ELR (cell line): ENCODE data around the gene LINGO1.

Experiments
- DNase-seq: peaks from one replicate; pipeline ENCODE4 v3.0.0-alpha.2; 2015; ENCODE audit warnings: low read depth

Gene LINGO1

GRCh38 chr15:77656294-77656693, 23.6 kb upstream of the LINGO1 start:
- no peak for DNase-seq

GRCh38 chr15:77654975-77655374, 22.3 kb upstream of the LINGO1 start:
- DNase-seq, result peak; percentile 32

- DNase-seq, result no peak
Observed at GRCh38 chr15:77653832-77654480, 21.2 kb upstream of the LINGO1 start.

GRCh38 chr15:77650265-77650664, 17.6 kb upstream of the LINGO1 start:
- peak; percentile 34 for DNase-seq

- DNase-seq, result no peak
Observed at GRCh38 chr15:77649610-77650009, 16.9 kb upstream of the LINGO1 start.

- DNase-seq, result no peak
Observed at GRCh38 chr15:77649017-77649416, 16.3 kb upstream of the LINGO1 start.

- DNase-seq, result no peak
Observed at GRCh38 chr15:77647961-77648360, 15.2 kb upstream of the LINGO1 start.

- peak; percentile 4 for DNase-seq
Observed at GRCh38 chr15:77646104-77646694, 13.5 kb upstream of the LINGO1 start.

GRCh38 chr15:77645602-77646001, 12.9 kb upstream of the LINGO1 start:
- no peak for DNase-seq

GRCh38 chr15:77644543-77645247, 12.0 kb upstream of the LINGO1 start:
- DNase-seq, result no peak

- DNase-seq, result no peak
Observed at GRCh38 chr15:77643764-77644163, 11.1 kb upstream of the LINGO1 start.

GRCh38 chr15:77642793-77643430, 10.2 kb upstream of the LINGO1 start:
- DNase-seq, result peak; percentile 27

GRCh38 chr15:77641999-77642398, 9.3 kb upstream of the LINGO1 start:
- DNase-seq, result no peak

GRCh38 chr15:77640615-77641014, 7.9 kb upstream of the LINGO1 start:
- DNase-seq, result no peak

- no peak for DNase-seq
Observed at GRCh38 chr15:77639431-77639830, 6.7 kb upstream of the LINGO1 start.

GRCh38 chr15:77637851-77638692, 5.4 kb upstream of the LINGO1 start:
- DNase-seq, result no peak

- DNase-seq, result no peak
Observed at GRCh38 chr15:77636209-77636608, 3.5 kb upstream of the LINGO1 start.

GRCh38 chr15:77634266-77634962, 1.7 kb upstream of the LINGO1 start:
- peak; percentile 59 for DNase-seq

- no peak for DNase-seq
Observed at GRCh38 chr15:77633913-77634265, 1.2 kb upstream of the LINGO1 start.

- DNase-seq, result peak; percentile 82
Observed at GRCh38 chr15:77633134-77633912, 611 bp upstream of the LINGO1 start.
